Measurements from ENCODE around the gene EPHX1.

DNA sequence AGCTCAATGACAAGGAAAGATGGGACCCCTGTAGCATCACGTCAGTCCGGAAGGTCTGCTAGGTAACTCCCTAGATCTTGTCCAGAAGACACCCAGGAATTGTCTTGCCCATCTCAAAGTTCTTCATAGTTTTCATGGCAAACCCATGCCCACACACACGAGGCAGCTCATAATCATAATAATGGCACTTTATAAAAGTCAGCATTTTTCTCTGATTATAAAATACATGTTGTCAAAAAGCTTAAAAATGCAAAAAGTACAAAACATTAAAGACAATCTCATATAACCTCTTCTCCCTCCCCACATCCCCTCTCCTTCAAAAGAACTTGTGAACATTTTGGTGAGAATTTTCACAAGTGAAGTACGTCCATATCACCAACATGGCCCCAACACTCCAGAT, 30.8 kb downstream of the EPHX1 start:
- TF ChIP-seq, protein P1, sequence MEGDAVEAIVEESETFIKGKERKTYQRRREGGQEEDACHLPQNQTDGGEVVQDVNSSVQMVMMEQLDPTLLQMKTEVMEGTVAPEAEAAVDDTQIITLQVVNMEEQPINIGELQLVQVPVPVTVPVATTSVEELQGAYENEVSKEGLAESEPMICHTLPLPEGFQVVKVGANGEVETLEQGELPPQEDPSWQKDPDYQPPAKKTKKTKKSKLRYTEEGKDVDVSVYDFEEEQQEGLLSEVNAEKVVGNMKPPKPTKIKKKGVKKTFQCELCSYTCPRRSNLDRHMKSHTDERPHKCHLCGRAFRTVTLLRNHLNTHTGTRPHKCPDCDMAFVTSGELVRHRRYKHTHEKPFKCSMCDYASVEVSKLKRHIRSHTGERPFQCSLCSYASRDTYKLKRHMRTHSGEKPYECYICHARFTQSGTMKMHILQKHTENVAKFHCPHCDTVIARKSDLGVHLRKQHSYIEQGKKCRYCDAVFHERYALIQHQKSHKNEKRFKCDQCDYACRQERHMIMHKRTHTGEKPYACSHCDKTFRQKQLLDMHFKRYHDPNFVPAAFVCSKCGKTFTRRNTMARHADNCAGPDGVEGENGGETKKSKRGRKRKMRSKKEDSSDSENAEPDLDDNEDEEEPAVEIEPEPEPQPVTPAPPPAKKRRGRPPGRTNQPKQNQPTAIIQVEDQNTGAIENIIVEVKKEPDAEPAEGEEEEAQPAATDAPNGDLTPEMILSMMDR (conservative IDR thresholded peaks at IDR 0.05; ENCODE audit: low read depth, low read length) = no peak
- TF ChIP-seq EZH2 (IDR thresholded peaks at IDR 0.05; ENCODE audit: low read length, unreplicated experiment) = no peak
